MM.1S (cell line): ENCODE results near the gene PLEKHO1.
"Not testable (repeated sequence)": the region's sequence is repeated elsewhere in the genome, so short reads cannot be mapped to it uniquely, and the experiment has no call there.

Source experiments
- DNase-seq: peaks from one replicate; pipeline ENCODE4 v3.0.0-alpha.2; 2015
- H2AFZ ChIP-seq: fragments of 300-600 bp; sonication (generic); 2 replicates; pipeline ENCODE4 v1.6.0; 2016; ENCODE audit warnings: antibody characterized with exemption, low read length
- H3F3A ChIP-seq: fragments of 300-600 bp; sonication (generic); 2 replicates; pipeline ENCODE4 v1.6.1; 2016; ENCODE audit warnings: mild to moderate bottlenecking, antibody characterized with exemption, low read length, moderate library complexity, mixed read lengths; ENCODE audit not compliant: insufficient read depth
- H3K27ac ChIP-seq: fragments of 300-600 bp; sonication (generic); 2 replicates; pipeline ENCODE4 v1.5.1; 2016; ENCODE audit warnings: mild to moderate bottlenecking, low read length
- H3K27me3 ChIP-seq: fragments of 300-600 bp; sonication (generic); replicated peaks from 2 replicates; pipeline ENCODE4 v1.6.0; 2016; ENCODE audit warnings: low read length; ENCODE audit not compliant: insufficient read depth
- H3K36me3 ChIP-seq: fragments of 300-600 bp; sonication (generic); replicated peaks from 2 replicates; pipeline ENCODE4 v1.6.1; 2016; ENCODE audit warnings: mild to moderate bottlenecking, low read length, mixed read lengths; ENCODE audit not compliant: insufficient read depth
- H3K4me1 ChIP-seq: fragments of 300-600 bp; sonication (generic); 2 replicates; pipeline ENCODE4 v1.6.1; 2016; ENCODE audit warnings: low read length, mixed read lengths
- H3K4me2 ChIP-seq: fragments of 300-600 bp; sonication (generic); 2 replicates; pipeline ENCODE4 v1.6.0; 2016; ENCODE audit warnings: low read depth, low read length
- H3K4me3 ChIP-seq: fragments of 300-600 bp; sonication (generic); 2 replicates; pipeline ENCODE4 v1.5.1; 2016; ENCODE audit warnings: low read length, mixed read lengths
- H3K79me2 ChIP-seq: fragments of 300-600 bp; sonication (generic); 2 replicates; pipeline ENCODE4 v1.6.1; 2016; ENCODE audit warnings: mixed run types, low read length, mixed read lengths
- H3K9ac ChIP-seq: fragments of 300-600 bp; sonication (generic); 2 replicates; pipeline ENCODE4 v1.6.1; 2016; ENCODE audit warnings: low read length, mixed read lengths
- H3K9me2 ChIP-seq: fragments of 300-600 bp; sonication (generic); replicated peaks from 2 replicates; pipeline ENCODE4 v1.6.1; 2016; ENCODE audit warnings: mild to moderate bottlenecking, low read length, mixed read lengths; ENCODE audit not compliant: insufficient read depth
- H3K9me3 ChIP-seq: fragments of 300-600 bp; sonication (generic); replicated peaks from 2 replicates; pipeline ENCODE4 v1.6.1; 2016; ENCODE audit warnings: mild to moderate bottlenecking, low read length, mixed read lengths; ENCODE audit not compliant: insufficient read depth
- H4K20me1 ChIP-seq: fragments of 300-600 bp; sonication (generic); 2 replicates; pipeline ENCODE4 v1.6.1; 2016; ENCODE audit warnings: mild to moderate bottlenecking, low read length, moderate library complexity, mixed read lengths; ENCODE audit not compliant: insufficient read depth
- CTCF ChIP-seq: fragments of 300-600 bp; sonication (generic); IDR thresholded peaks from 2 replicates; pipeline ENCODE4 v1.5.1; 2016; ENCODE audit warnings: antibody characterized with exemption, low read length, mixed read lengths
- EZH2 ChIP-seq: fragments of 300-600 bp; sonication (generic); optimal IDR thresholded peaks from 2 replicates; pipeline ENCODE3; 2017; ENCODE audit warnings: low read depth, mild to moderate bottlenecking, antibody characterized with exemption, low read length, mixed read lengths
- EZH2phosphoT487 ChIP-seq: fragments of 300-600 bp; sonication (generic); IDR thresholded peaks from 2 replicates; pipeline ENCODE4 v1.6.1; 2018; ENCODE audit warnings: antibody characterized with exemption, low read length

PLEKHO1 gene

GRCh38 chr1:150183061-150183460 lies 33.3 kb downstream of the PLEKHO1 start:
- DNase-seq: no peak
- Histone ChIP-seq H3K4me2 (no peak overlapping the region), H3K9ac (no peak overlapping the region), H4K20me1 (no peaks in the 10 kb centered on the region), H3K9me2 (no peaks in the 10 kb centered on the region), H3K4me3 (no peak overlapping the region), H3K27ac (no peak overlapping the region), H3F3A (no peaks in the 10 kb centered on the region), H2AFZ (no peak overlapping the region), H3K36me3 (no peaks in the 10 kb centered on the region), H3K79me2 (no peaks in the 10 kb centered on the region), H3K9me3 (no peaks in the 10 kb centered on the region), H3K27me3 (no peaks in the 10 kb centered on the region), H3K4me1 (no peaks in the 10 kb centered on the region)
- TF ChIP-seq CTCF (no peak), EZH2phosphoT487 (no peak), EZH2 (no peak)

GRCh38 chr1:150185481-150185880 lies 35.8 kb downstream of the PLEKHO1 start:
- H3K9ac ChIP-seq: no peak overlapping the region
- no peaks in the 10 kb centered on the region for H3K9me2 ChIP-seq
- H3F3A ChIP-seq: no peaks in the 10 kb centered on the region
- no peak for TF ChIP-seq EZH2
- TF ChIP-seq CTCF: no peak
- TF ChIP-seq EZH2phosphoT487: no peak
- H3K36me3 ChIP-seq: no peaks in the 10 kb centered on the region
- no peak overlapping the region for H2AFZ ChIP-seq
- no peaks in the 10 kb centered on the region for H3K27me3 ChIP-seq
- H3K4me2 ChIP-seq: no peak overlapping the region
- H3K27ac ChIP-seq: no peak overlapping the region
- no peak overlapping the region for H3K4me3 ChIP-seq
- no peak for DNase-seq
- no peaks in the 10 kb centered on the region for H3K4me1 ChIP-seq
- H3K9me3 ChIP-seq: no peaks in the 10 kb centered on the region
- H3K79me2 ChIP-seq: no peaks in the 10 kb centered on the region
- no peaks in the 10 kb centered on the region for H4K20me1 ChIP-seq

GRCh38 chr1:150186438-150186788 lies 36.7 kb downstream of the PLEKHO1 start:
- H3K27ac ChIP-seq, H2AFZ ChIP-seq, H3K9ac ChIP-seq, H3K4me1 ChIP-seq, H3K9me2 ChIP-seq, H3K27me3 ChIP-seq, H3K4me2 ChIP-seq, H3K9me3 ChIP-seq, H4K20me1 ChIP-seq, H3F3A ChIP-seq, H3K4me3 ChIP-seq, DNase-seq, H3K79me2 ChIP-seq, H3K36me3 ChIP-seq: not testable (repeated sequence)

- Histone ChIP-seq H3K4me1 (no peaks in the 10 kb centered on the region), H3K27ac (no peak overlapping the region), H3F3A (no peaks in the 10 kb centered on the region), H3K4me2 (no peak overlapping the region), H2AFZ (no peak overlapping the region), H3K79me2 (no peaks in the 10 kb centered on the region), H4K20me1 (no peaks in the 10 kb centered on the region), H3K9me2 (no peaks in the 10 kb centered on the region), H3K27me3 (no peaks in the 10 kb centered on the region), H3K9ac (no peak overlapping the region), H3K9me3 (no peaks in the 10 kb centered on the region), H3K36me3 (no peaks in the 10 kb centered on the region), H3K4me3 (no peak overlapping the region)
- TF ChIP-seq CTCF (peak; percentile 51), EZH2phosphoT487 (no peak)
- peak; percentile 18 for DNase-seq
Observed at GRCh38 chr1:150186789-150187559, 37.3 kb downstream of the PLEKHO1 start.
